GM12878 (cell line): ENCODE results near the gene USB1. TPM values are rescaled to one million over a fixed set of nuclear protein-coding genes. Genes with fewer than 3 reads are reported as not detected.

Source experiments
- ATAC-seq: fragments of 200-7000 bp; cut with Tn5 transposase; 3 replicates; pipeline ENCODE4 v1.9.1; 2020; ENCODE audit warnings: mild to moderate bottlenecking, moderate library complexity
- BruUV-seq: library from RNA; stranded (reverse); fragments of 400-500 nt; replicated peaks from 2 replicates; lab custom pipeline; 2021; lab: Mats Ljungman, UMichigan
- CTCF ChIA-PET: fragments of 300-600 bp; sonication (Branson Sonifier 250); formaldehyde crosslinking; extraction: SDS; loops from one replicate; lab custom pipeline; 2021; ENCODE audit warnings: inconsistent platforms; lab: Yijun Ruan, JAX
- POLR2A ChIA-PET: fragments of 350-600 bp; formaldehyde crosslinking; extraction: SDS; loops from one replicate; lab custom pipeline; 2021; ENCODE audit warnings: inconsistent platforms; lab: Charles Lee
- RAD21 ChIA-PET: fragments of 300-600 bp; sonication (Branson Sonifier 250); formaldehyde crosslinking; loops from one replicate; lab custom pipeline; 2023; ENCODE audit warnings: antibody characterized with exemption; ENCODE audit not compliant: unreplicated experiment; lab: Charles Lee
- SMC1A ChIA-PET: fragments of 300-600 bp; sonication (Branson Sonifier 250); formaldehyde crosslinking; loops from one replicate; lab custom pipeline; 2023; ENCODE audit not compliant: unreplicated experiment, uncharacterized antibody; lab: Charles Lee
- DNase-seq: peaks from one replicate; pipeline ENCODE4 v3.0.0-alpha.2; 2011; ENCODE audit warnings: low read depth, low spot score
- FAIRE-seq: peaks from 3 replicates; lab custom pipeline; 2011; peaks lifted over from hg19 to GRCh38; lab: Jason Lieb, UNC
- H2AFZ ChIP-seq: 2 replicates; pipeline ENCODE4 v1.6.0; 2011; ENCODE audit warnings: low read depth, low read length, control low read depth; ENCODE audit not compliant: control insufficient read depth
- H3K27ac ChIP-seq: 2 replicates; pipeline ENCODE4 v1.5.1; 2011; ENCODE audit warnings: control low read depth; ENCODE audit not compliant: control insufficient read depth, insufficient read depth
- H3K27me3 ChIP-seq, 2 experiments: replicated peaks in 1 of 2; 2 replicates each; pipeline versions ENCODE4 v1.6.0 to v1.6.1; 2011; ENCODE audit warnings: low read length in 1 of 2; ENCODE audit not compliant: control insufficient read depth in 2 of 2, insufficient read depth in 2 of 2
- H3K36me3 ChIP-seq, 2 experiments: 2 replicates each; pipeline ENCODE4 v1.5.1; 2011; ENCODE audit warnings: low read length in 1 of 2; ENCODE audit not compliant: control insufficient read depth in 2 of 2, insufficient read depth in 2 of 2
- H3K4me1 ChIP-seq: 2 replicates; pipeline ENCODE4 v1.6.1; 2011; ENCODE audit warnings: mild to moderate bottlenecking, low read length, moderate library complexity, mixed read lengths; ENCODE audit not compliant: control insufficient read depth, insufficient read depth
- H3K4me2 ChIP-seq: 2 replicates; pipeline ENCODE4 v1.6.0; 2011; ENCODE audit warnings: control low read depth; ENCODE audit not compliant: control insufficient read depth, insufficient read depth
- H3K4me3 ChIP-seq: fragments of 200-600 bp; sonication (generic); 2 replicates; pipeline ENCODE4 v1.5.1; 2016
- H3K79me2 ChIP-seq: 2 replicates; pipeline ENCODE4 v1.6.0; 2011; ENCODE audit warnings: low read length; ENCODE audit not compliant: control insufficient read depth, insufficient read depth
- H3K9ac ChIP-seq: 2 replicates; pipeline ENCODE4 v1.8.0; 2011; ENCODE audit warnings: low read length, control low read depth, mixed read lengths; ENCODE audit not compliant: control insufficient read depth, insufficient read depth
- H3K9me3 ChIP-seq: replicated peaks from 3 replicates; pipeline ENCODE4 v1.5.1; 2011; ENCODE audit warnings: mild to moderate bottlenecking, low read length; ENCODE audit not compliant: control insufficient read depth, insufficient read depth
- H4K20me1 ChIP-seq: 2 replicates; pipeline ENCODE4 v1.6.0; 2011; ENCODE audit not compliant: control insufficient read depth, insufficient read depth
- CREB1 ChIP-seq: IDR thresholded peaks from 2 replicates; pipeline ENCODE4 v1.6.1; 2012; ENCODE audit warnings: low read depth, mild to moderate bottlenecking, inconsistent platforms
- GATAD2B ChIP-seq: fragments of 450-650 bp; conservative IDR thresholded peaks from 2 replicates; pipeline ENCODE4 v1.6.1; 2017; ENCODE audit warnings: low read depth, mild to moderate bottlenecking, moderate library complexity
- HDAC2 ChIP-seq: fragments of 200-600 bp; sonication (generic); IDR thresholded peaks from 2 replicates; pipeline ENCODE4 v1.6.1; 2017
- IKZF1 ChIP-seq: fragments of 450-650 bp; conservative IDR thresholded peaks from 2 replicates; pipeline ENCODE4 v1.6.1; 2017; ENCODE audit warnings: antibody characterized with exemption, mild to moderate bottlenecking
- IRF4 ChIP-seq: IDR thresholded peaks from 2 replicates; pipeline ENCODE4 v1.6.1; 2011; ENCODE audit warnings: low read depth, low read length
- JUND ChIP-seq: IDR thresholded peaks from 2 replicates; pipeline ENCODE4 v1.6.1; 2012; ENCODE audit warnings: low read depth, mild to moderate bottlenecking, low read length, improper control_type of control experiment, moderate library complexity
- LARP7 ChIP-seq: fragments of 450-650 bp; IDR thresholded peaks from 2 replicates; pipeline ENCODE4 v1.6.1; 2017; ENCODE audit warnings: mild to moderate bottlenecking
- MTA2 ChIP-seq: fragments of 450-650 bp; IDR thresholded peaks from 2 replicates; pipeline ENCODE4 v1.6.1; 2016; ENCODE audit warnings: low read depth, mild to moderate bottlenecking, moderate library complexity
- RFX5 ChIP-seq: IDR thresholded peaks from 2 replicates; pipeline ENCODE4 v1.6.1; 2011; ENCODE audit warnings: low read depth, low read length, improper control_type of control experiment
- SMC3 ChIP-seq: IDR thresholded peaks from 2 replicates; pipeline ENCODE4 v1.6.1; 2011; ENCODE audit warnings: low read length, improper control_type of control experiment, borderline replicate concordance
- STAT1 ChIP-seq: fragments of 450-650 bp; conservative IDR thresholded peaks from 2 replicates; pipeline ENCODE4 v1.6.1; 2014; ENCODE audit warnings: antibody characterized with exemption, mild to moderate bottlenecking
- STAT3 ChIP-seq: IDR thresholded peaks from 2 replicates; pipeline ENCODE4 v1.6.1; 2011; ENCODE audit warnings: low read depth, low read length, improper control_type of control experiment
- ZNF217 ChIP-seq: fragments of 450-650 bp; IDR thresholded peaks from 2 replicates; pipeline ENCODE4 v1.6.1; 2017; ENCODE audit warnings: antibody characterized with exemption, mild to moderate bottlenecking
- in situ Hi-C: fragments of 300-500 bp; cut with MboI; formaldehyde crosslinking; loops from 9 replicates; pipeline ENCODE4 v1.14.3; 2018; ENCODE audit warnings: mixed read lengths
- intact Hi-C: fragments of 100-400 bp; cut with micrococcal nuclease; formaldehyde crosslinking; loops from one replicate; pipeline ENCODE4 v1.14.2; 2022; ENCODE audit not compliant: unreplicated experiment
- polyA plus RNA-seq, 11 experiments: library from polyadenylated mRNA; depleted of rRNA in 4 of 11; unstranded in 6 of 11; stranded (reverse) in 5 of 11; fragments of >200 nt; fragmentation: Nextera tagmentation in 4 of 11; fragmentation: Illumina TruSeq in 1 of 11; extraction: Ambion mirVana in 4 of 11; extraction: Trizol in 1 of 11; gene quantifications; 1 replicate in 1 of 11; 2 replicates in 10 of 11; pipeline versions ENCODE4 v1.2.1 to v1.2.3, GENCODE V29; 2011 to 2016; ENCODE audit warnings: inconsistent platforms in 2 of 11, missing spikeins in 2 of 11, low read depth in 1 of 11
- total RNA-seq, 4 experiments: library from RNA; depleted of rRNA in 3 of 4; stranded (reverse); fragments of >200 nt in 3 of 4; fragmentation: Illumina TruSeq in 1 of 4; extraction: Trizol in 1 of 4; gene quantifications; 2 replicates each; pipeline versions ENCODE4 v1.2.1 to v1.2.3, GENCODE V29; 2013 to 2021

Gene USB1
- total and polyA plus RNA-seq, 10 of the 15 experiments (the other 5 are each of a cell fraction or from before 2014, with no cell fraction given) = 7.9 to 72.2 (median 41.6) TPM

GRCh38 chr16:57967916-57968315, 33.3 kb upstream of the USB1 start:
- no TSS peak for BruUV-seq
- CTCF ChIA-PET = no interaction called here
- TF ChIP-seq IRF4 = no peak
- no peak for TF ChIP-seq CREB1
- no peak for TF ChIP-seq HDAC2
- no peak for TF ChIP-seq GATAD2B
- TF ChIP-seq JUND = no peak
- TF ChIP-seq IKZF1 = no peak
- no peak for TF ChIP-seq ZNF217
- no peak for TF ChIP-seq SMC3
- TF ChIP-seq STAT3 = no peak
- TF ChIP-seq LARP7 = no peak
- no peak for TF ChIP-seq MTA2
- TF ChIP-seq RFX5 = no peak
- no peak for TF ChIP-seq STAT1
- FAIRE-seq (no peak), DNase-seq (no peak), ATAC-seq (no peak)
- Histone ChIP-seq H3K36me3 (no peaks in the 10 kb centered on the region), H3K4me3 (no peak overlapping the region), H3K4me1 (no peaks in the 10 kb centered on the region), H3K9ac (no peak overlapping the region), H4K20me1 (no peaks in the 10 kb centered on the region), H3K9me3 (no peaks in the 10 kb centered on the region), H2AFZ (no peak overlapping the region), H3K79me2 (no peaks in the 10 kb centered on the region), H3K27ac (no peak overlapping the region), H3K27me3 (peaks cover 0 to 3% of the 10 kb centered on the region in 2 experiments; a peak in 2 of 4 replicates), H3K4me2 (no peak overlapping the region)
- intact Hi-C loops (no loop called here), in situ Hi-C loops (no loop called here)
- RAD21 ChIA-PET = no interaction called here
- POLR2A ChIA-PET = no interaction called here
- SMC1A ChIA-PET = no interaction called here
